ENCODE data around the gene FAM174B. TPM values are rescaled to one million over a fixed set of nuclear protein-coding genes. Genes with fewer than 3 reads are reported as not detected.

FAM174B gene
- total RNA-seq, 1 experiment from 2014 or later: 14.4 TPM

GRCh38 chr15:92574161-92574560 is 81.4 kb downstream of the FAM174B start:
- DNase-seq (ENCODE audit: low spot score): no peak

DNA sequence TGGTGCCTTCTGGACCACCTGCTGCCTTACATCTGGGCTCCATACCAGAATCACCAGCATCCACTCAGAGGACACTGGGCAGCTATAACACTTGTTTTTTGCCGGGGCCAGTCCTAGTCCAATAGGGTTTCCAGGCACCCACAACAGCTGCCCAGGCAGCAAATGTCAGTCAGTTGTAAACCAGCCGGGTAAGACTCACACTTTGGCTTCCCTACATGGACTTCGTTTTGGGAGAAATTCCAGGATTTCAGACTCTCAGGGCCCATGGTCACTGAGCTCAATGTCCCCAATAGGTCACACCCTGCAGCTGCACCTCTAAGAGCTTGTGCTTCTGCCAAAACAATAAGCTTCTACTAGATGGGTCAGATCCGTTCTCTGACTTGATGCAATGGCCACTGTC is 83.8 kb downstream of the FAM174B start:
- no peak for DNase-seq (ENCODE audit: low spot score)

DNA sequence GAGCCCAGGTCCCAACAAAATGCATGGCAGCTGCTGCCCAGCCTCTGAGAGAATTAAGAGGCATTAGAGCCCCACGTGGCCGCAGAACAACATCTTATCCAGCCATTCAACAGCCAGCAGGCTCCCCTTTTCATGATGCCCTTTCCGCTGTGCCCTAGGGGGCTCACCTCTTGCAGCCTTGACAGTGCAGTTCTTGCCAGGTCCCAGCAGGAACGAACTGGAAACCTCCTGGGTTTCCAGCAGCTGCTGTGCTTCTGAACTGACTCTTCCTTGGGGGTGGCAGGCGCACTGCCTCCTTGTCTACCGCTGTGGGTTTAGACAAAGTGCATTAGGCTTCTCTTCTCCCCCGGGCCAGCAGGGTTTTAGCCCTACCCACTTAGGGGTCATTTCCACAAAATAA is 85.2 kb downstream of the FAM174B start:
- no peak for DNase-seq (ENCODE audit: low spot score)

DNA sequence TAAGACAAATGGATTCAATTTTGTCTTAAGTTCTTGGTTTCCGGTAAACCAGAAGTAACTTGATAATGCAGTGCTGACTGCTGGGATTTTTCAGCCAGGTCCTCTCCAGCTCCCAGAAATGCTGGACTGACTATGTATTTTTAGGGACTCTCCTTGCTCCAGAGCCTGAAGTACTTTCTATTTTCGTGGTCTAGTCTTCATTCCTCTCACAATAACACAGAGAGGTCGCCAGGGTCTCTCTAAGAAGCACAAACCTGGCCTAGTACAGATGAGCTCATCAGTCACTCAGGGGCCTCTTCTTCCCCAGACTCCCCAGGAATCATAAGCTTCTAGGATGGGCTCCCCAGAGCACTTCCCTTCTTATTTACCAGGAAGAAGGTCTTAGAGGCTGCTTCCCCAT is 85.8 kb downstream of the FAM174B start:
- DNase-seq (ENCODE audit: low spot score): no peak

Other genes starting within 250 kb of the FAM174B start
- 55.1 and 74.0 TPM in 2 replicates for gene CHD2, start 244.5 kb upstream of the FAM174B start, total RNA-seq (2014; rRNA removed; shearing (Covaris generic))